Neuronal stem cell (in vitro differentiated cells): ENCODE data around the gene PITPNM3.
A peak's percentile ranks its signal among the peaks of the same experiment; 100 is the strongest.

Source experiments
- DNase-seq: peaks from one replicate; pipeline ENCODE4 v3.0.0-alpha.2; 2013; ENCODE audit warnings: low spot score
- H2AFZ ChIP-seq: one replicate; pipeline ENCODE4 v1.6.1; 2013; ENCODE audit warnings: mild to moderate bottlenecking, low read length, inconsistent platforms
- H2AK5ac ChIP-seq: 2 replicates; pipeline ENCODE4 v1.6.1; 2013; ENCODE audit warnings: low read depth, mild to moderate bottlenecking, inconsistent platforms, low read length, moderate library complexity, mixed read lengths
- H2BK120ac ChIP-seq: 2 replicates; pipeline ENCODE4 v1.6.1; 2013; ENCODE audit warnings: low read depth, mild to moderate bottlenecking, inconsistent platforms, low read length, moderate library complexity, mixed read lengths
- H2BK12ac ChIP-seq: one replicate; pipeline ENCODE4 v1.6.1; 2013; ENCODE audit warnings: low read length, inconsistent platforms
- H2BK15ac ChIP-seq: 2 replicates; pipeline ENCODE4 v1.6.1; 2013; ENCODE audit warnings: mild to moderate bottlenecking, low read length, inconsistent platforms, mixed read lengths
- H2BK5ac ChIP-seq: one replicate; pipeline ENCODE4 v1.6.1; 2013; ENCODE audit warnings: inconsistent platforms, mild to moderate bottlenecking, low read length, moderate library complexity
- H3K14ac ChIP-seq: one replicate; pipeline ENCODE4 v1.6.1; 2013; ENCODE audit warnings: low read length, inconsistent platforms
- H3K18ac ChIP-seq: 2 replicates; pipeline ENCODE4 v1.6.1; 2013; ENCODE audit warnings: low read length, inconsistent platforms
- H3K23ac ChIP-seq: 2 replicates; pipeline ENCODE4 v1.6.1; 2013; ENCODE audit warnings: low read depth, mild to moderate bottlenecking, mixed read lengths, low read length, inconsistent platforms; ENCODE audit not compliant: poor library complexity
- H3K27ac ChIP-seq: replicated peaks from 3 replicates; pipeline ENCODE4 v1.5.1; 2013; ENCODE audit warnings: low read length, inconsistent platforms
- H3K27me3 ChIP-seq, 3 experiments: 2 replicates each; pipeline ENCODE4 v1.6.1; 2013; ENCODE audit warnings: low read length in 3 of 3, mild to moderate bottlenecking in 2 of 3, inconsistent platforms in 1 of 3, low read depth in 1 of 3, mixed read lengths in 1 of 3, moderate library complexity in 1 of 3; ENCODE audit not compliant: control insufficient read depth in 3 of 3, insufficient read depth in 3 of 3
- H3K36me3 ChIP-seq, 2 donors: replicated peaks in 1 of 2; 2 replicates each; pipeline ENCODE4 v1.6.1; 2013; ENCODE audit warnings: low read length in 2 of 2; ENCODE audit not compliant: control insufficient read depth in 2 of 2, insufficient read depth in 2 of 2
- H3K4ac ChIP-seq: 2 replicates; pipeline ENCODE4 v1.6.1; 2013; ENCODE audit warnings: inconsistent platforms, mild to moderate bottlenecking, low read length, moderate library complexity
- H3K4me1 ChIP-seq, 2 donors: 1 replicate in 1 of 2; 2 replicates in 1 of 2; pipeline ENCODE4 v1.6.1; 2013; ENCODE audit warnings: low read length in 2 of 2, low read depth in 1 of 2; ENCODE audit not compliant: control insufficient read depth in 2 of 2, insufficient read depth in 1 of 2
- H3K4me2 ChIP-seq: one replicate; pipeline ENCODE4 v1.6.1; 2013; ENCODE audit warnings: mild to moderate bottlenecking, low read length, inconsistent platforms; ENCODE audit not compliant: insufficient read depth, poor library complexity, severe bottlenecking
- H3K4me3 ChIP-seq, 2 donors: 2 replicates each; pipeline ENCODE4 v1.5.1; 2013; ENCODE audit warnings: low read length in 2 of 2, mild to moderate bottlenecking in 2 of 2, inconsistent platforms in 1 of 2, moderate library complexity in 1 of 2
- H3K79me1 ChIP-seq: one replicate; pipeline ENCODE4 v1.6.1; 2013; ENCODE audit warnings: low read depth, mild to moderate bottlenecking, inconsistent platforms, low read length, moderate library complexity
- H3K9ac ChIP-seq: one replicate; pipeline ENCODE4 v1.6.1; 2013; ENCODE audit warnings: mild to moderate bottlenecking, low read depth, low read length, inconsistent platforms; ENCODE audit not compliant: poor library complexity
- H3K9me3 ChIP-seq, 2 donors: replicated peaks in 1 of 2; 2 replicates each; pipeline versions ENCODE3 to v1.6.1; 2013; ENCODE audit warnings: low read length in 2 of 2, mild to moderate bottlenecking in 2 of 2, inconsistent platforms in 1 of 2, low read depth in 1 of 2, mixed read lengths in 1 of 2, moderate library complexity in 1 of 2; ENCODE audit not compliant: control insufficient read depth in 2 of 2, insufficient read depth in 1 of 2
- H4K8ac ChIP-seq: one replicate; pipeline ENCODE4 v1.6.1; 2013; ENCODE audit warnings: low read depth, mild to moderate bottlenecking, inconsistent platforms, low read length, moderate library complexity
- H4K91ac ChIP-seq: one replicate; pipeline ENCODE4 v1.6.1; 2013; ENCODE audit warnings: low read length, low read depth, mild to moderate bottlenecking, inconsistent platforms; ENCODE audit not compliant: poor library complexity
- WGBS, 2 donors: extraction: QIAGEN DNeasy Blood & Tissue Kit; methylation state at CpG; one replicate each; pipeline ENCODE4 v1.1.7; 2013; ENCODE audit warnings: missing lambda C conversion rate in 2 of 2, mixed read lengths in 1 of 2; ENCODE audit not compliant: insufficient read length in 2 of 2, insufficient replicate concordance in 1 of 2; ENCODE audit errors: extremely low coverage in 2 of 2; 5-methylcytosine and 5-hydroxymethylcytosine counted together

PITPNM3 gene

DNA sequence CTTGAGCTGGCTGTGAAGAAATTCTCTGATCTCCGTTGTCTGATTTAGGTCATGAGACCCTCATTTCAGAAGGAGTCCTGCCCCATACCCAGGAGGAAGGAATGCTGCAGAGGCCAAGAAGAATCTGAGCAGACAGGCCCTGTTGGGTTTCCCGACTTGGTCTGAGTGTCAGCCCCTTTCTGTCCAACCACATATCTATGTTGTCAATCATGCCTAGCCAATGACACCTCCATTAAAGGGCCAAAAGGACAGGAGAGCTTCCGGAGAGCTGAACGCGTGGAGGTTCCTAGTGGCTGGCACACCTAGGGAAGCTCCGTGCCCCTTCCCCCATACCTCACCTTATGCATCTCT lies 74.3 kb downstream of the PITPNM3 start:
- Histone ChIP-seq H4K91ac (no peak overlapping the region), H2BK120ac (no peak overlapping the region), H2BK15ac (no peak overlapping the region), H3K18ac (no peak overlapping the region), H3K9me3 (no peaks in the 10 kb centered on the region), H4K8ac (no peak overlapping the region), H2BK5ac (no peak overlapping the region), H3K14ac (no peak overlapping the region), H3K27ac (no peak overlapping the region), H2BK12ac (no peak overlapping the region), H3K4me2 (no peak overlapping the region), H3K4me3 (no peak overlapping the region), H2AK5ac (no peak overlapping the region), H3K4me1 (peaks cover 8 to 15% of the 10 kb centered on the region in 2 donors), H2AFZ (no peak overlapping the region), H3K4ac (no peak overlapping the region), H3K23ac (no peak overlapping the region), H3K9ac (no peak overlapping the region), H3K36me3 (no peaks in the 10 kb centered on the region), H3K27me3 (peaks cover 0 to 3% (median 0%) of the 10 kb centered on the region in 3 experiments), H3K79me1 (no peaks in the 10 kb centered on the region)
- DNase-seq: no peak
- no CpG with 5 or more reads among the region's 6 CpGs for WGBS, 2 donors

- H3K4me1 ChIP-seq: peaks cover 8 to 17% of the 10 kb centered on the region in 2 donors
- no peak overlapping the region for H4K8ac ChIP-seq
- H3K27ac ChIP-seq: peak overlapping the region; percentile 57
- H2BK15ac ChIP-seq: peak overlapping the region; percentile 86
- H2AK5ac ChIP-seq: peak overlapping the region; percentile 89
- peak overlapping the region; percentile 31 for H3K4ac ChIP-seq
- peak overlapping the region; percentile 83 for H2BK120ac ChIP-seq
- no peak overlapping the region for H3K4me3 ChIP-seq
- no CpG with 5 or more reads among the region's 9 CpGs for WGBS, 2 donors
- no peaks in the 10 kb centered on the region for H3K36me3 ChIP-seq
- H3K9ac ChIP-seq: no peak overlapping the region
- no peak overlapping the region for H3K4me2 ChIP-seq
- no peaks in the 10 kb centered on the region for H3K79me1 ChIP-seq
- peak overlapping the region; percentile 5 for H2AFZ ChIP-seq
- H2BK5ac ChIP-seq: peak overlapping the region; percentile 62
- peaks cover 0 to 3% (median 0%) of the 10 kb centered on the region in 3 experiments for H3K27me3 ChIP-seq
- H3K9me3 ChIP-seq: no peaks in the 10 kb centered on the region
- no peak overlapping the region for H4K91ac ChIP-seq
- H3K14ac ChIP-seq: no peak overlapping the region
- H3K23ac ChIP-seq: no peak overlapping the region
- DNase-seq: no peak
- H2BK12ac ChIP-seq: no peak overlapping the region
- peak overlapping the region; percentile 93 for H3K18ac ChIP-seq
These were observed 76.1 kb downstream of the PITPNM3 start for GRCh38 chr17:6480303-6480675.

DNA sequence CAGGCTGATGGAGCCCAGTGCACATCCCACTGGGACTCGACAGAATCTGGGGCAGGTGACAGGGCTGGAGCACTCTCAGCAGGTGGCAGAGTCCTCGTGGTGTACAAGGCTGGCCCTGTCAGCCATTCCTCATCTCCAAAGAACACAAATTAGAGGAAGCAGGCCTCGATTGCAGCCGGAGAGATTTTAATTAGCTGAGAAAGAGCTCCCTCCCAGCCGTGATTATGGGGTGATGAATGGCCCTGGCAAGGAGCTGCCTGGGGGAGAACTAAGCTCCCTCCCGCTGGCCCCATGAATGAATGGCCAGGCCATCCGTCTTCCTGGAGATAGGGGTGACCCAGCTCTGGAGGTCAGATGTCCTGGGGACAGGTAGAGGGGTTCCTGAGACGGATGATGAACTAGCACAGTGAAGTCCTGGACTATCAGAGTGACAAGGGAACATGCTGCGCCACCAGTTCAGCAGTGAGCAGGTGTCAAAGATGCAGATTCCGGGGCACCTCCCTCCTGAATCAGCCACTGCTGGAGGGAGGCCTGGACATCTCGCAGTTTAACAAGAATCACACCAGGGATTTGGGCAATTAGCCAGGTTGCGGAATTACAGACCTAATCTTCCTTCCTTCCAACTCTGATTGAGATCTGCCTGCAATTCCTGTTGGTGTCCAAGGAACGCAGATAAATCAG lies 76.6 kb downstream of the PITPNM3 start:
- H4K91ac ChIP-seq: no peak overlapping the region
- H3K4ac ChIP-seq: no peak overlapping the region
- no peak overlapping the region for H2BK15ac ChIP-seq
- no peak overlapping the region for H3K23ac ChIP-seq
- H3K36me3 ChIP-seq: no peaks in the 10 kb centered on the region
- no peak overlapping the region for H3K14ac ChIP-seq
- H3K79me1 ChIP-seq: no peaks in the 10 kb centered on the region
- H3K27me3 ChIP-seq: peaks cover 0 to 3% (median 0%) of the 10 kb centered on the region in 3 experiments
- peak overlapping the region; percentile 14 for H2BK5ac ChIP-seq
- H3K9ac ChIP-seq: peak overlapping the region; percentile 0
- H2AK5ac ChIP-seq: no peak overlapping the region
- no peaks in the 10 kb centered on the region for H3K9me3 ChIP-seq
- no peak for DNase-seq
- peaks cover 12 to 21% of the 10 kb centered on the region in 2 donors for H3K4me1 ChIP-seq
- peak overlapping the region; percentile 95 for H3K18ac ChIP-seq
- no peak overlapping the region for H2BK12ac ChIP-seq
- no peak overlapping the region for H3K4me3 ChIP-seq
- H3K27ac ChIP-seq: peak overlapping the region; percentile 57
- peak overlapping the region; percentile 10 for H2BK120ac ChIP-seq
- no peak overlapping the region for H4K8ac ChIP-seq
- H2AFZ ChIP-seq: peak overlapping the region; percentile 5
- WGBS, 2 donors: no CpG with 5 or more reads among the region's 13 CpGs
- H3K4me2 ChIP-seq: no peak overlapping the region

GRCh38 chr17:6478486-6478885 lies 77.9 kb downstream of the PITPNM3 start:
- no peak overlapping the region for H3K14ac ChIP-seq
- peak overlapping the region; percentile 95 for H3K18ac ChIP-seq
- no peaks in the 10 kb centered on the region for H3K36me3 ChIP-seq
- H3K27ac ChIP-seq: peak overlapping the region; percentile 12
- H3K27me3 ChIP-seq: peaks cover 0 to 3% (median 0%) of the 10 kb centered on the region in 3 experiments
- H3K4me2 ChIP-seq: no peak overlapping the region
- H3K23ac ChIP-seq: no peak overlapping the region
- H2BK120ac ChIP-seq: peak overlapping the region; percentile 93
- no peak overlapping the region for H2AFZ ChIP-seq
- H2AK5ac ChIP-seq: peak overlapping the region; percentile 93
- DNase-seq: no peak
- peak overlapping the region; percentile 67 for H4K8ac ChIP-seq
- peak overlapping the region; percentile 87 for H3K4ac ChIP-seq
- WGBS, 2 donors: no CpG with 5 or more reads among the region's 11 CpGs
- H2BK15ac ChIP-seq: peak overlapping the region; percentile 99
- H2BK5ac ChIP-seq: peak overlapping the region; percentile 54
- H3K4me1 ChIP-seq: peaks cover 12 to 29% of the 10 kb centered on the region in 2 donors
- H2BK12ac ChIP-seq: peak overlapping the region; percentile 96
- peak overlapping the region; percentile 49 for H4K91ac ChIP-seq
- H3K9ac ChIP-seq: no peak overlapping the region
- H3K9me3 ChIP-seq: no peaks in the 10 kb centered on the region
- no peak overlapping the region for H3K4me3 ChIP-seq
- H3K79me1 ChIP-seq: no peaks in the 10 kb centered on the region
